ENCODE measurements around the gene RBBP9.

- TF ChIP-seq CTCF (IDR thresholded peaks at IDR 0.05) (no peak), POLR2A (IDR thresholded peaks at IDR 0.05) (no peak)
Measured at GRCh38 chr20:18504479-18505060, 7.5 kb upstream of the RBBP9 start.

All from heart left ventricle (tissue), 13 donors.